Activated naive CD8-positive, alpha-beta T cell (primary cell): ENCODE measurements around the gene ELOVL6.
"Not testable (repeated sequence)": the region's sequence is repeated elsewhere in the genome, so short reads cannot be mapped to it uniquely, and the experiment has no call there.

ENCODE experiments used
- H3K27ac Mint-ChIP-seq: one replicate; pipeline ENCODE4 v1.8.0; 2021; ENCODE audit warnings: mixed read lengths
- H3K27me3 Mint-ChIP-seq: one replicate; pipeline ENCODE4 v1.8.0; 2021; ENCODE audit warnings: mixed read lengths
- H3K36me3 Mint-ChIP-seq: one replicate; pipeline ENCODE4 v1.8.0; 2021; ENCODE audit warnings: mixed read lengths
- H3K4me1 Mint-ChIP-seq: one replicate; pipeline ENCODE4 v1.8.0; 2021; ENCODE audit warnings: low read depth, mixed read lengths
- H3K4me3 Mint-ChIP-seq: one replicate; pipeline ENCODE4 v1.8.0; 2021; ENCODE audit warnings: mild to moderate bottlenecking, mixed read lengths
- H3K9me3 Mint-ChIP-seq: one replicate; pipeline ENCODE4 v1.8.0; 2021; ENCODE audit warnings: low read depth, mixed read lengths

The ELOVL6 gene

DNA sequence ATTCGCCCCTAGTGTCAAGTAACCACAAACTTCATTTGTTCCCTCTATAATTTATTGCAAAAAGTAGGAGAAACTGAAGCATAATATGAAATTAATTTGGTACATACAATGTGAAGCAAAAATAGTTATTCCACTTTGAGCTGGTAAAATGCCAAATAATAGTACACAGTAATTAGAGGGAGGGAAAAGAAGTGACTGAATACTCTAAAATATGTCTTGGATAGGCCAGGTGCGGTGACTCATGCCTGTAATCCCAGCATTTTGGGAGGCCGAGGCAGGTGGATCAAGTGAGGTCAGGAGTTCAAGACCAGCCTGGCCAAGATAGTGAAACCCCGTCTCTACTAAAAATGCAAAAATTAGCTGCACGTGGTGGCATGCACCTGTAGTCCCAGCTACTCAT lies 41.2 kb downstream of the ELOVL6 start:
- not testable (repeated sequence) for H3K36me3 Mint-ChIP-seq, H3K27ac Mint-ChIP-seq, H3K4me1 Mint-ChIP-seq, H3K9me3 Mint-ChIP-seq, H3K27me3 Mint-ChIP-seq, H3K4me3 Mint-ChIP-seq

GRCh38 chr4:110156442-110156841 lies 42.0 kb downstream of the ELOVL6 start:
- no peak overlapping the region for H3K4me3 Mint-ChIP-seq
- H3K36me3 Mint-ChIP-seq, result peaks cover 2% of the 10 kb centered on the region
- no peaks in the 10 kb centered on the region for H3K4me1 Mint-ChIP-seq
- H3K9me3 Mint-ChIP-seq, result no peaks in the 10 kb centered on the region
- H3K27me3 Mint-ChIP-seq, result no peaks in the 10 kb centered on the region
- H3K27ac Mint-ChIP-seq, result no peak overlapping the region

GRCh38 chr4:110155654-110156053 lies 42.8 kb downstream of the ELOVL6 start:
- no peak overlapping the region for H3K27ac Mint-ChIP-seq
- H3K4me3 Mint-ChIP-seq, result no peak overlapping the region
- peaks cover 2% of the 10 kb centered on the region for H3K36me3 Mint-ChIP-seq
- no peaks in the 10 kb centered on the region for H3K9me3 Mint-ChIP-seq
- H3K4me1 Mint-ChIP-seq, result no peaks in the 10 kb centered on the region
- H3K27me3 Mint-ChIP-seq, result no peaks in the 10 kb centered on the region

DNA sequence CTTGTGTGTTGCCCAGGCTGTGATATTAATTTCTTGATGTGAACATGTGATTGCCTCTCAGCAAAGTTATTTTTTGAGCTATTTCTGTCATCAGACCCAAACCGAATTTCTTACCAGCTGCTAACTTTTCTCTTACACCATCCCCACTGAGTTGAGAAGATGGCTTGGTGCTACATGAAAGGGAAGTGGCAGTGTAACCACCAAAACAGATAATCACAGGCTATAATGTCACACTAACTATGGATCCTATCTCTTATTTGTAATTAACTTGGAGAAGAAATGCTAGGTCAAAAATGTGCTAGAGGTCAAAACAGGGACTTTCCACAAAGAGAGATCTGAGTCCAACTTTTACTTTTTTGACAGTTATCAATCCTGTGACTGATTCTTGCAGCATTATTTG lies 43.8 kb downstream of the ELOVL6 start:
- H3K9me3 Mint-ChIP-seq, result no peaks in the 10 kb centered on the region
- no peak overlapping the region for H3K4me3 Mint-ChIP-seq
- no peaks in the 10 kb centered on the region for H3K4me1 Mint-ChIP-seq
- no peak overlapping the region for H3K27ac Mint-ChIP-seq
- H3K27me3 Mint-ChIP-seq, result no peaks in the 10 kb centered on the region
- peaks cover 2% of the 10 kb centered on the region for H3K36me3 Mint-ChIP-seq

GRCh38 chr4:110152386-110152785 lies 46.0 kb downstream of the ELOVL6 start:
- H3K27me3 Mint-ChIP-seq, result no peaks in the 10 kb centered on the region
- H3K36me3 Mint-ChIP-seq, result no peaks in the 10 kb centered on the region
- no peaks in the 10 kb centered on the region for H3K4me1 Mint-ChIP-seq
- no peaks in the 10 kb centered on the region for H3K9me3 Mint-ChIP-seq
- no peak overlapping the region for H3K4me3 Mint-ChIP-seq
- no peak overlapping the region for H3K27ac Mint-ChIP-seq

- H3K4me1 Mint-ChIP-seq, result no peaks in the 10 kb centered on the region
- no peaks in the 10 kb centered on the region for H3K9me3 Mint-ChIP-seq
- no peaks in the 10 kb centered on the region for H3K27me3 Mint-ChIP-seq
- no peaks in the 10 kb centered on the region for H3K36me3 Mint-ChIP-seq
- H3K27ac Mint-ChIP-seq, result no peak overlapping the region
- H3K4me3 Mint-ChIP-seq, result no peak overlapping the region
These were observed 49.3 kb downstream of the ELOVL6 start for GRCh38 chr4:110149089-110149488.

GRCh38 chr4:110142461-110142860 lies 56.0 kb downstream of the ELOVL6 start:
- H3K27me3 Mint-ChIP-seq, result no peaks in the 10 kb centered on the region
- H3K4me3 Mint-ChIP-seq, result no peak overlapping the region
- H3K36me3 Mint-ChIP-seq, result no peaks in the 10 kb centered on the region
- H3K4me1 Mint-ChIP-seq, result no peaks in the 10 kb centered on the region
- H3K27ac Mint-ChIP-seq, result no peak overlapping the region
- H3K9me3 Mint-ChIP-seq, result no peaks in the 10 kb centered on the region

DNA sequence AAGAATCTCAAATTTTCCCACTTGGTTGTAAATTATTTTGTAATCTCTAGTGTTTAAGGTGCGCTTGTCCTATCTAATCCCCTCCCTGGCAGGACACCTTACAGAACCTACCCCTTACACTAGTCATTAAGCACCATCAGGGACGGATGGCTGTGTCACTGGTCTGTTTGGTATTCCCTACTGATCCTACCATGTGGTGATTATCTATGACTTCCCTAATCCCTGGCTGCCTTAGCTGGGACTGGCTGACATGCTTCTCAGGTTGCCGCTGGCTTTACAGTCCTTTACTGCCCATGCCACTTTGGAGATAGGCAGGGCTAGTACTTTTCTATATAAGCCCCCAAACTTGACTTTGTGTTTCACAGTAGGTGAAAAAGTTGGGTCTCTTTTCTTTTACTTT lies 58.6 kb downstream of the ELOVL6 start:
- Mint-ChIP-seq H3K4me3 (no peak overlapping the region), H3K27me3 (no peaks in the 10 kb centered on the region), H3K9me3 (no peaks in the 10 kb centered on the region), H3K36me3 (no peaks in the 10 kb centered on the region), H3K4me1 (no peaks in the 10 kb centered on the region), H3K27ac (no peak overlapping the region)

GRCh38 chr4:110139111-110139510 lies 59.3 kb downstream of the ELOVL6 start:
- Mint-ChIP-seq H3K27me3 (no peaks in the 10 kb centered on the region), H3K36me3 (no peaks in the 10 kb centered on the region), H3K9me3 (no peaks in the 10 kb centered on the region), H3K4me1 (no peaks in the 10 kb centered on the region), H3K27ac (no peak overlapping the region), H3K4me3 (no peak overlapping the region)

GRCh38 chr4:110138551-110138950 lies 59.9 kb downstream of the ELOVL6 start:
- H3K4me3 Mint-ChIP-seq, result no peak overlapping the region
- no peak overlapping the region for H3K27ac Mint-ChIP-seq
- no peaks in the 10 kb centered on the region for H3K36me3 Mint-ChIP-seq
- no peaks in the 10 kb centered on the region for H3K4me1 Mint-ChIP-seq
- H3K9me3 Mint-ChIP-seq, result no peaks in the 10 kb centered on the region
- H3K27me3 Mint-ChIP-seq, result no peaks in the 10 kb centered on the region

GRCh38 chr4:110137829-110138228 lies 60.6 kb downstream of the ELOVL6 start:
- no peak overlapping the region for H3K27ac Mint-ChIP-seq
- H3K27me3 Mint-ChIP-seq, result no peaks in the 10 kb centered on the region
- H3K36me3 Mint-ChIP-seq, result no peaks in the 10 kb centered on the region
- no peak overlapping the region for H3K4me3 Mint-ChIP-seq
- no peaks in the 10 kb centered on the region for H3K9me3 Mint-ChIP-seq
- no peaks in the 10 kb centered on the region for H3K4me1 Mint-ChIP-seq

DNA sequence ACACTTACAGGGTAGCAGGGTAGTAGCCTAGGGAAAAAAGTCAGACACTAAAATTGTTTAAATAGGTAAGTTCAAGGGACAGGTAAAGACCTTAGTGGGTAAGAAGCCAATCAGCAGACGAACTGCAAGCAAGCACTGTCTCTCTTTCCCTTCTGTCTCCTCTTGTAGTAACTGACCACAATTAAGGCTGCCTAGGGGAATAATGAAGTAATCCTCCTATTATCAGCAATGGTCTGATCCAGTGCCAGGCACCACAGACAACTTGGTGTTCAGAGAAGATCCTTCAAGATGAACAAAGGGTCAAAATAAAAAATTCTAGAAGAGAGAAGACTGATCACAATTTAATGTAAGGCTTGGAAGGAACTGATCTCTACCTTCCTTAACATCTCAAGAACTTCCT lies 62.9 kb downstream of the ELOVL6 start:
- Mint-ChIP-seq H3K27ac (no peak overlapping the region), H3K4me3 (no peak overlapping the region), H3K9me3 (no peaks in the 10 kb centered on the region), H3K27me3 (no peaks in the 10 kb centered on the region), H3K36me3 (no peaks in the 10 kb centered on the region), H3K4me1 (no peaks in the 10 kb centered on the region)

- no peaks in the 10 kb centered on the region for H3K27me3 Mint-ChIP-seq
- H3K9me3 Mint-ChIP-seq, result no peaks in the 10 kb centered on the region
- H3K4me3 Mint-ChIP-seq, result no peak overlapping the region
- no peaks in the 10 kb centered on the region for H3K36me3 Mint-ChIP-seq
- H3K27ac Mint-ChIP-seq, result no peak overlapping the region
- no peaks in the 10 kb centered on the region for H3K4me1 Mint-ChIP-seq
These were observed 63.3 kb downstream of the ELOVL6 start for GRCh38 chr4:110135076-110135475.

GRCh38 chr4:110134269-110134869 lies 64.0 kb downstream of the ELOVL6 start:
- Mint-ChIP-seq H3K9me3 (no peaks in the 10 kb centered on the region), H3K4me3 (no peak overlapping the region), H3K4me1 (no peaks in the 10 kb centered on the region), H3K36me3 (no peaks in the 10 kb centered on the region), H3K27me3 (no peaks in the 10 kb centered on the region), H3K27ac (no peak overlapping the region)

GRCh38 chr4:110132816-110133719 lies 65.3 kb downstream of the ELOVL6 start:
- no peaks in the 10 kb centered on the region for H3K27me3 Mint-ChIP-seq
- H3K36me3 Mint-ChIP-seq, result no peaks in the 10 kb centered on the region
- H3K4me1 Mint-ChIP-seq, result no peaks in the 10 kb centered on the region
- no peak overlapping the region for H3K27ac Mint-ChIP-seq
- no peaks in the 10 kb centered on the region for H3K9me3 Mint-ChIP-seq
- H3K4me3 Mint-ChIP-seq, result no peak overlapping the region

DNA sequence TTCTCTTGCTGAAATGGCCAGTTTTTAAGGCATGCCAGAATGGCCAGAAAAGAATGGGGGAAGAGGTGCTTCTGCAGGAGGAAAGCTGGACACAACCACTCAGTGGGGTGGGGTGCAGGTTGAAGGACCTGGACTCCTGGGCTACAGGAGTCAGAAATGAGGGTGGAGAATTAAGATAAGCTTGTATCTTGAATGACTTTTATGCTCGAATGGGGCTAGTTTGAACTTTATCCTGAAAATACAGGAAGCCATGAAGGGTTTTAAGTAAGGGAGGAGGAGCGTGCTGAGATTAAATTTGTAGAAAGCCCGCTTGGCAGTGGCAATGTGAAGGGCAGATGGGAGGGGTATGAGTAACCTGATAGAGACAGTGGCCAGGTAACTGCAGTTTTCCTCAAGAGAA lies 66.5 kb downstream of the ELOVL6 start:
- Mint-ChIP-seq H3K27ac (no peak overlapping the region), H3K27me3 (no peaks in the 10 kb centered on the region), H3K4me1 (no peaks in the 10 kb centered on the region), H3K9me3 (no peaks in the 10 kb centered on the region), H3K4me3 (no peak overlapping the region), H3K36me3 (no peaks in the 10 kb centered on the region)
